Endothelial cell of umbilical vein (primary cell): ENCODE measurements around the gene CASP4. TPM values are rescaled to one million over a fixed set of nuclear protein-coding genes. Genes with fewer than 3 reads are reported as not detected.

Source experiments
- BruUV-seq: library from RNA; stranded (reverse); fragments of 400-500 nt; replicated peaks from 2 replicates; lab custom pipeline; 2021; lab: Mats Ljungman, UMichigan
- CTCF ChIA-PET: fragments of 300-600, 350-600 bp; sonication (Branson Sonifier 250); formaldehyde crosslinking; loops from one replicate; lab custom pipeline; 2021; ENCODE audit warnings: antibody characterized with exemption, inconsistent platforms; lab: Charles Lee
- POLR2A ChIA-PET: fragments of 300-600, 350-600 bp; sonication (Branson Sonifier 250); formaldehyde crosslinking; loops from one replicate; lab custom pipeline; 2021; ENCODE audit warnings: antibody characterized with exemption, inconsistent platforms; lab: Charles Lee
- DNase-seq: peaks from one replicate; pipeline ENCODE4 v3.0.0-alpha.2; 2011; ENCODE audit warnings: low read depth, low spot score
- FAIRE-seq: peaks from 2 replicates; lab custom pipeline; 2011; peaks lifted over from hg19 to GRCh38; lab: Jason Lieb, UNC
- H2AFZ ChIP-seq: 2 replicates; pipeline ENCODE4 v1.6.0; 2012; ENCODE audit warnings: low read depth, low read length, control low read depth, inconsistent platforms
- H3K27ac ChIP-seq: 2 replicates; pipeline ENCODE4 v1.5.1; 2011; ENCODE audit warnings: low read depth, mild to moderate bottlenecking, control low read depth, low read length, moderate library complexity; ENCODE audit not compliant: insufficient read depth
- H3K27me3 ChIP-seq, 2 experiments: 2 replicates each; pipeline versions ENCODE4 v1.6.0 to v1.6.1; 2011; ENCODE audit warnings: low read length in 2 of 2, mixed read lengths in 1 of 2; ENCODE audit not compliant: control insufficient read depth in 2 of 2, insufficient read depth in 2 of 2
- H3K36me3 ChIP-seq, 2 experiments: 2 replicates in 1 of 2; 3 replicates in 1 of 2; pipeline ENCODE4 v1.5.1; 2011; ENCODE audit warnings: low read length in 2 of 2, mild to moderate bottlenecking in 1 of 2, moderate library complexity in 1 of 2; ENCODE audit not compliant: control insufficient read depth in 2 of 2, insufficient read depth in 2 of 2; ENCODE audit errors: extremely low read depth in 1 of 2
- H3K4me1 ChIP-seq: 3 replicates; pipeline ENCODE4 v1.5.1; 2011; ENCODE audit warnings: mild to moderate bottlenecking, low read length; ENCODE audit not compliant: control insufficient read depth, insufficient read depth; ENCODE audit errors: extremely low read depth
- H3K4me2 ChIP-seq: 2 replicates; pipeline ENCODE4 v1.6.1; 2011; ENCODE audit warnings: low read length, control low read depth, mixed read lengths; ENCODE audit not compliant: insufficient read depth
- H3K4me3 ChIP-seq, 3 experiments: fragments of 200-600 bp in 1 of 3; sonication (generic), shearing (Covaris generic) in 1 of 3; replicated peaks in 1 of 3; 2 replicates each; pipeline ENCODE4 v1.5.1; 2011 to 2016; ENCODE audit warnings: control low read depth in 3 of 3, low read length in 3 of 3, mild to moderate bottlenecking in 2 of 3, inconsistent platforms in 1 of 3, low read depth in 1 of 3, moderate library complexity in 1 of 3; ENCODE audit not compliant: insufficient read depth in 1 of 3
- H3K79me2 ChIP-seq: 2 replicates; pipeline ENCODE4 v1.6.0; 2012; ENCODE audit warnings: low read length, inconsistent platforms; ENCODE audit not compliant: control insufficient read depth, insufficient read depth
- H3K9ac ChIP-seq: replicated peaks from 2 replicates; pipeline ENCODE3; 2011; ENCODE audit warnings: low read length, control low read depth; ENCODE audit not compliant: insufficient read depth; ENCODE audit errors: extremely low read depth
- H3K9me1 ChIP-seq: replicated peaks from 3 replicates; pipeline ENCODE4 v1.6.0; 2011; ENCODE audit warnings: mild to moderate bottlenecking, low read length; ENCODE audit not compliant: control insufficient read depth, insufficient read depth; ENCODE audit errors: extremely low read depth
- H3K9me3 ChIP-seq: replicated peaks from 2 replicates; pipeline ENCODE4 v1.5.1; 2012; ENCODE audit warnings: low read length, inconsistent platforms; ENCODE audit not compliant: control insufficient read depth, insufficient read depth
- H4K20me1 ChIP-seq: replicated peaks from 2 replicates; pipeline ENCODE3; 2011; ENCODE audit warnings: mild to moderate bottlenecking, low read length; ENCODE audit not compliant: control insufficient read depth, insufficient read depth; ENCODE audit errors: extremely low read depth
- CTCF ChIP-seq, 2 donors: IDR thresholded peaks; 1 replicate in 1 of 2; 2 replicates in 1 of 2; pipeline ENCODE4 v1.5.1; 2011; ENCODE audit warnings: low read length in 2 of 2, mild to moderate bottlenecking in 2 of 2, moderate library complexity in 2 of 2, control low read depth in 1 of 2, inconsistent platforms in 1 of 2, low read depth in 1 of 2; ENCODE audit not compliant: insufficient read depth in 1 of 2; ENCODE audit errors: extremely low read depth in 1 of 2
- EZH2 ChIP-seq: IDR thresholded peaks from 2 replicates; pipeline ENCODE4 v1.6.1; 2012; ENCODE audit warnings: borderline replicate concordance, low read depth, mild to moderate bottlenecking, moderate library complexity, low read length, inconsistent platforms; ENCODE audit not compliant: severe bottlenecking
- FOS ChIP-seq: IDR thresholded peaks from 2 replicates; pipeline ENCODE4 v1.6.1; 2011; ENCODE audit warnings: mild to moderate bottlenecking, low read length, moderate library complexity, borderline replicate concordance; ENCODE audit not compliant: insufficient read depth
- GATA2 ChIP-seq: IDR thresholded peaks from 2 replicates; pipeline ENCODE4 v1.7.0; 2011; ENCODE audit warnings: low read depth, mild to moderate bottlenecking, moderate library complexity, mixed read lengths, low read length; ENCODE audit not compliant: insufficient read length, insufficient read depth
- JUN ChIP-seq: IDR thresholded peaks from 2 replicates; pipeline ENCODE4 v1.6.1; 2011; ENCODE audit warnings: borderline replicate concordance, low read depth; ENCODE audit not compliant: insufficient read length, insufficient read depth
- MAX ChIP-seq: IDR thresholded peaks from 2 replicates; pipeline ENCODE4 v1.6.1; 2011; ENCODE audit not compliant: insufficient read depth, insufficient read length
- MYC ChIP-seq: IDR thresholded peaks from one replicate; pipeline ENCODE4 v1.6.1; 2011; ENCODE audit warnings: mild to moderate bottlenecking, low read depth, low read length
- POLR2A ChIP-seq: IDR thresholded peaks from 2 replicates; pipeline ENCODE4 v1.6.1; 2012; ENCODE audit warnings: low read depth, mild to moderate bottlenecking, control low read depth, low read length
- POLR2AphosphoS5 ChIP-seq: IDR thresholded peaks from 2 replicates; pipeline ENCODE4 v1.6.1; 2012; ENCODE audit warnings: low read depth, mild to moderate bottlenecking, control low read depth, low read length, moderate library complexity; ENCODE audit not compliant: insufficient read depth
- dilution Hi-C: fragments of 300-500 bp; cut with MboI; formaldehyde crosslinking; loops from one replicate; pipeline ENCODE4 v1.15.0; 2019; ENCODE audit warnings: low sequenced_read_pairs; ENCODE audit not compliant: extremely low pct_ligation_motif_present
- intact Hi-C: fragments of 100-400 bp; cut with micrococcal nuclease; formaldehyde crosslinking; loops from one replicate; pipeline ENCODE4 v1.10.0; 2022
- polyA plus RNA-seq, 4 experiments: library from polyadenylated mRNA; depleted of rRNA in 3 of 4; stranded (reverse) in 3 of 4; unstranded in 1 of 4; fragments of >200 nt; gene quantifications; 2 replicates each; pipeline versions ENCODE4 v1.2.1 to v1.2.3, GENCODE V29; 2011 to 2012; ENCODE audit warnings: missing spikeins in 1 of 4
- total RNA-seq: library from RNA; stranded (reverse); gene quantifications from 2 replicates; pipeline ENCODE4 v1.2.3, GENCODE V29; 2021

Gene CASP4
- total and polyA plus RNA-seq, 2 donors (not counting 3 experiments of a cell fraction or from before 2014, with no cell fraction given): 83.1 to 89.1 TPM

GRCh38 chr11:105000797-105001196 is 32.4 kb upstream of the CASP4 start:
- TF ChIP-seq CTCF (IDR thresholded peaks at IDR 0.05; ENCODE audit: extremely low read depth in 1 of 2, insufficient read depth in 1 of 2, low read depth in 1 of 2, low read length in 2 of 2) (peak; percentile 42 to 44), MYC (no peak)
- no peak overlapping the region for H2AFZ ChIP-seq
- DNase-seq (peak; percentile 1), FAIRE-seq (no peak)
- no peaks in the 10 kb centered on the region for H3K27me3 ChIP-seq
- H3K9me3 ChIP-seq: no peaks in the 10 kb centered on the region
- H3K27ac ChIP-seq: no peak overlapping the region
- H3K4me3 ChIP-seq: no peak overlapping the region
- no peaks in the 10 kb centered on the region for H3K79me2 ChIP-seq
- H3K4me1 ChIP-seq: peaks cover 12% of the 10 kb centered on the region
- BruUV-seq: no TSS peak
- intact Hi-C loops: no loop called here
- CTCF ChIA-PET: interaction anchor here (0.7 to 1.0 kb wide), 3 partner anchors 8 to 43 kb away, joined by 3 read pairs; no protein-coding TSS in a partner anchor
- dilution Hi-C loops: no loop called here
- H3K9ac ChIP-seq: no peak overlapping the region
- no peaks in the 10 kb centered on the region for H3K36me3 ChIP-seq
- H3K4me2 ChIP-seq: no peak overlapping the region
- H4K20me1 ChIP-seq: no peaks in the 10 kb centered on the region
- POLR2A ChIA-PET: no interaction called here
- H3K9me1 ChIP-seq: no peaks in the 10 kb centered on the region

- H3K4me3 ChIP-seq: no peak overlapping the region
- no peak for FAIRE-seq
- TF ChIP-seq MAX (no peak), FOS (no peak), CTCF (IDR thresholded peaks at IDR 0.05; ENCODE audit: extremely low read depth in 1 of 2, insufficient read depth in 1 of 2, low read depth in 1 of 2, low read length in 2 of 2) (no peak), MYC (no peak), POLR2AphosphoS5 (no peak), GATA2 (no peak), POLR2A (no peak), JUN (no peak), EZH2 (no peak)
- H3K36me3 ChIP-seq: no peaks in the 10 kb centered on the region
- CTCF ChIA-PET: interaction anchor here (0.7 to 1.0 kb wide), 3 partner anchors 9 to 43 kb away, joined by 3 read pairs; no protein-coding TSS in a partner anchor
- no peaks in the 10 kb centered on the region for H4K20me1 ChIP-seq
- dilution Hi-C loops: no loop called here
- POLR2A ChIA-PET: no interaction called here
- no peak overlapping the region for H3K4me2 ChIP-seq
- no peaks in the 10 kb centered on the region for H3K9me1 ChIP-seq
- DNase-seq: no peak
- H2AFZ ChIP-seq: no peak overlapping the region
- no peaks in the 10 kb centered on the region for H3K9me3 ChIP-seq
- BruUV-seq: no TSS peak
- no peak overlapping the region for H3K27ac ChIP-seq
- H3K4me1 ChIP-seq: peaks cover 8% of the 10 kb centered on the region
- intact Hi-C loops: no loop called here
- H3K9ac ChIP-seq: no peak overlapping the region
- no peaks in the 10 kb centered on the region for H3K27me3 ChIP-seq
- no peaks in the 10 kb centered on the region for H3K79me2 ChIP-seq
Measured at GRCh38 chr11:105000167-105000566, 31.8 kb upstream of the CASP4 start.
